GM21390 (cell line): Measurements from ENCODE around the gene CDH13.

Experiments
- ATAC-seq: cut with Tn5 transposase; IDR thresholded peaks from one replicate; pipeline ENCODE4 v1.9.1; 2021; ENCODE audit not compliant: unreplicated experiment

Gene CDH13

GRCh38 chr16:83517398-83517797 is 890.6 kb downstream of the CDH13 start:
- ATAC-seq: no peak

GRCh38 chr16:83520596-83520995 is 893.8 kb downstream of the CDH13 start:
- ATAC-seq: no peak

- no peak for ATAC-seq
Measured at GRCh38 chr16:83530293-83530692, 903.5 kb downstream of the CDH13 start.

- ATAC-seq: no peak
Measured at GRCh38 chr16:83532634-83533033, 905.9 kb downstream of the CDH13 start.

GRCh38 chr16:83533193-83533592 is 906.4 kb downstream of the CDH13 start:
- no peak for ATAC-seq

GRCh38 chr16:83538707-83539106 is 911.9 kb downstream of the CDH13 start:
- ATAC-seq: no peak

GRCh38 chr16:83539736-83540490 is 913.1 kb downstream of the CDH13 start:
- ATAC-seq: no peak

- ATAC-seq: no peak
Measured at GRCh38 chr16:83541231-83541630, 914.5 kb downstream of the CDH13 start.

GRCh38 chr16:83542491-83542890 is 915.7 kb downstream of the CDH13 start:
- no peak for ATAC-seq

- ATAC-seq: no peak
Measured at GRCh38 chr16:83549316-83550182, 922.8 kb downstream of the CDH13 start.

GRCh38 chr16:83550183-83550569 is 923.4 kb downstream of the CDH13 start:
- ATAC-seq: no peak

GRCh38 chr16:83552228-83552627 is 925.5 kb downstream of the CDH13 start:
- ATAC-seq: no peak

GRCh38 chr16:83552930-83553329 is 926.2 kb downstream of the CDH13 start:
- no peak for ATAC-seq

- no peak for ATAC-seq
Measured at GRCh38 chr16:83554096-83554495, 927.3 kb downstream of the CDH13 start.

GRCh38 chr16:83554540-83554939 is 927.8 kb downstream of the CDH13 start:
- no peak for ATAC-seq

- ATAC-seq: no peak
Measured at GRCh38 chr16:83561876-83562275, 935.1 kb downstream of the CDH13 start.

GRCh38 chr16:83568345-83568744 is 941.6 kb downstream of the CDH13 start:
- ATAC-seq: no peak

GRCh38 chr16:83574388-83574787 is 947.6 kb downstream of the CDH13 start:
- ATAC-seq: no peak

- no peak for ATAC-seq
Measured at GRCh38 chr16:83577078-83577745, 950.4 kb downstream of the CDH13 start.

- ATAC-seq: no peak
Measured at GRCh38 chr16:83578171-83578570, 951.4 kb downstream of the CDH13 start.

- ATAC-seq: no peak
Measured at GRCh38 chr16:83579027-83579426, 952.3 kb downstream of the CDH13 start.

- no peak for ATAC-seq
Measured at GRCh38 chr16:83579436-83579835, 952.7 kb downstream of the CDH13 start.
